Measurements from ENCODE around the gene PIM1.
"Not testable (repeated sequence)": the region's sequence is repeated elsewhere in the genome, so short reads cannot be mapped to it uniquely, and the experiment has no call there.

PIM1 gene

GRCh38 chr6:37194886-37195285 lies 24.9 kb downstream of the PIM1 start:
- DNase-seq, result not testable (repeated sequence)

GRCh38 chr6:37196451-37196850 lies 26.5 kb downstream of the PIM1 start:
- DNase-seq, result not testable (repeated sequence)

- DNase-seq, result no peak
Observed at GRCh38 chr6:37200085-37200484, 30.1 kb downstream of the PIM1 start.

- DNase-seq, result no peak
Observed at GRCh38 chr6:37201726-37202125, 31.8 kb downstream of the PIM1 start.

- DNase-seq, result peak; percentile 37
Observed at GRCh38 chr6:37202788-37203491, 33.0 kb downstream of the PIM1 start.

- no peak for DNase-seq
Observed at GRCh38 chr6:37204014-37204751, 34.2 kb downstream of the PIM1 start.

GRCh38 chr6:37205175-37205996 lies 35.4 kb downstream of the PIM1 start:
- no peak for DNase-seq

- no peak for DNase-seq
Observed at GRCh38 chr6:37205997-37206340, 36.0 kb downstream of the PIM1 start.

GRCh38 chr6:37206622-37207021 lies 36.7 kb downstream of the PIM1 start:
- DNase-seq, result no peak

- peak; percentile 97 for DNase-seq
Observed at GRCh38 chr6:37207903-37208456, 38.0 kb downstream of the PIM1 start.

- DNase-seq, result no peak
Observed at GRCh38 chr6:37208793-37209192, 38.8 kb downstream of the PIM1 start.

- DNase-seq, result peak; percentile 45
Observed at GRCh38 chr6:37209461-37210205, 39.7 kb downstream of the PIM1 start.

GRCh38 chr6:37210313-37210968 lies 40.5 kb downstream of the PIM1 start:
- peak; percentile 92 for DNase-seq

GRCh38 chr6:37212268-37212667 lies 42.3 kb downstream of the PIM1 start:
- DNase-seq, result no peak

- no peak for DNase-seq
Observed at GRCh38 chr6:37218061-37218460, 48.1 kb downstream of the PIM1 start.

- no peak for DNase-seq
Observed at GRCh38 chr6:37218511-37218910, 48.6 kb downstream of the PIM1 start.

- no peak for DNase-seq
Observed at GRCh38 chr6:37221585-37222124, 51.7 kb downstream of the PIM1 start.

GRCh38 chr6:37222125-37222967 lies 52.4 kb downstream of the PIM1 start:
- peak; percentile 88 for DNase-seq

GRCh38 chr6:37222992-37223391 lies 53.0 kb downstream of the PIM1 start:
- DNase-seq, result no peak

Measured in activated CD4-positive, alpha-beta T cell treated with anti-CD3 and anti-CD28 coated beads, Interleukin-2, Interleukin-6, amounts not matched to agents 100 ng/mL and 50 ng/mL, durations not matched to agents 16 hours and 8 hours (primary cell).